Duodenal mucosa (tissue), 2 donors: ENCODE results near the gene DPH1.

Experiments
- H3K27ac ChIP-seq: one replicate; pipeline ENCODE4 v1.7.0; 2013; ENCODE audit warnings: low read depth, low read length
- H3K27me3 ChIP-seq, 2 donors: one replicate each; pipeline ENCODE4 v1.7.0; 2013; ENCODE audit warnings: low read length in 2 of 2, control low read depth in 1 of 2; ENCODE audit not compliant: insufficient read depth in 2 of 2, control insufficient read depth in 1 of 2
- H3K36me3 ChIP-seq, 2 donors: one replicate each; pipeline ENCODE4 v1.7.0; 2013; ENCODE audit warnings: low read length in 2 of 2, control low read depth in 1 of 2; ENCODE audit not compliant: insufficient read depth in 2 of 2, control insufficient read depth in 1 of 2
- H3K4me1 ChIP-seq, 2 donors: one replicate each; pipeline ENCODE4 v1.7.0; 2013; ENCODE audit warnings: low read length in 2 of 2, control low read depth in 1 of 2; ENCODE audit not compliant: insufficient read depth in 2 of 2, control insufficient read depth in 1 of 2
- H3K4me3 ChIP-seq, 2 donors: one replicate each; pipeline ENCODE4 v1.7.0; 2013; ENCODE audit warnings: low read length in 2 of 2, low read depth in 1 of 2
- H3K9ac ChIP-seq, 2 donors: one replicate each; pipeline ENCODE4 v1.7.0; 2013; ENCODE audit warnings: low read length in 2 of 2, low read depth in 1 of 2
- H3K9me3 ChIP-seq, 2 donors: one replicate each; pipeline ENCODE4 v1.7.0; 2013; ENCODE audit warnings: low read length in 2 of 2, control low read depth in 1 of 2; ENCODE audit not compliant: control insufficient read depth in 1 of 2

The DPH1 gene

GRCh38 chr17:2055292-2056205 lies 25.6 kb downstream of the DPH1 start:
- peak overlapping the region; percentile 60 to 66 for H3K4me3 ChIP-seq
- H3K9ac ChIP-seq, result peak overlapping the region; percentile 16 to 59
- peaks cover 19 to 31% of the 10 kb centered on the region in 2 donors for H3K27me3 ChIP-seq
- H3K9me3 ChIP-seq, result no peaks in the 10 kb centered on the region
- peaks cover 14 to 27% of the 10 kb centered on the region in 2 donors for H3K4me1 ChIP-seq
- peaks cover 0 to 3% of the 10 kb centered on the region in 2 donors for H3K36me3 ChIP-seq
- peak overlapping the region; percentile 77 for H3K27ac ChIP-seq

GRCh38 chr17:2056206-2057174 lies 26.5 kb downstream of the DPH1 start:
- Histone ChIP-seq H3K4me1 (peaks cover 20 to 35% of the 10 kb centered on the region in 2 donors), H3K36me3 (peaks cover 0 to 12% of the 10 kb centered on the region in 2 donors), H3K9ac (peak overlapping the region; percentile 16 to 59), H3K4me3 (peak overlapping the region; percentile 47 to 66), H3K27me3 (peaks cover 19 to 28% of the 10 kb centered on the region in 2 donors), H3K27ac (peak overlapping the region; percentile 70), H3K9me3 (no peaks in the 10 kb centered on the region)

- Histone ChIP-seq H3K27ac (no peak overlapping the region), H3K9me3 (no peaks in the 10 kb centered on the region), H3K9ac (peak overlapping the region in 1 of 2 donors; percentile 18), H3K4me3 (peak overlapping the region in 1 of 2 donors; percentile 66), H3K36me3 (peaks cover 0 to 14% of the 10 kb centered on the region in 2 donors), H3K4me1 (peaks cover 20 to 39% of the 10 kb centered on the region in 2 donors), H3K27me3 (peaks cover 19 to 21% of the 10 kb centered on the region in 2 donors)
Measured at GRCh38 chr17:2057175-2057759, 27.3 kb downstream of the DPH1 start.

- Histone ChIP-seq H3K27me3 (peaks cover 18 to 21% of the 10 kb centered on the region in 2 donors), H3K9ac (peak overlapping the region in 1 of 2 donors; percentile 57), H3K4me3 (peak overlapping the region; percentile 22 to 65), H3K4me1 (peaks cover 20 to 46% of the 10 kb centered on the region in 2 donors), H3K9me3 (no peaks in the 10 kb centered on the region), H3K36me3 (peaks cover 0 to 14% of the 10 kb centered on the region in 2 donors), H3K27ac (peak overlapping the region; percentile 73)
Measured at GRCh38 chr17:2057760-2058585, 28.0 kb downstream of the DPH1 start.

GRCh38 chr17:2058586-2059546 lies 28.9 kb downstream of the DPH1 start:
- Histone ChIP-seq H3K27me3 (peaks cover 12 to 21% of the 10 kb centered on the region in 2 donors), H3K4me1 (peaks cover 19 to 48% of the 10 kb centered on the region in 2 donors), H3K27ac (peak overlapping the region; percentile 75), H3K9me3 (no peaks in the 10 kb centered on the region), H3K4me3 (peak overlapping the region; percentile 27 to 65), H3K9ac (peak overlapping the region in 1 of 2 donors; percentile 57), H3K36me3 (peaks cover 0 to 14% of the 10 kb centered on the region in 2 donors)

GRCh38 chr17:2059547-2060384 lies 29.8 kb downstream of the DPH1 start:
- Histone ChIP-seq H3K27ac (peak overlapping the region; percentile 75), H3K9me3 (no peaks in the 10 kb centered on the region), H3K4me3 (peak overlapping the region; percentile 27 to 36), H3K36me3 (peaks cover 0 to 21% of the 10 kb centered on the region in 2 donors), H3K4me1 (peaks cover 22 to 45% of the 10 kb centered on the region in 2 donors), H3K27me3 (peaks cover 7 to 14% of the 10 kb centered on the region in 2 donors), H3K9ac (peak overlapping the region in 1 of 2 donors; percentile 54)

GRCh38 chr17:2060385-2060658 lies 30.4 kb downstream of the DPH1 start:
- H3K9ac ChIP-seq, result peak overlapping the region; percentile 23 to 54
- peak overlapping the region in 1 of 2 donors; percentile 36 for H3K4me3 ChIP-seq
- H3K4me1 ChIP-seq, result peaks cover 23 to 50% of the 10 kb centered on the region in 2 donors

More at GRCh38 chr17:2060385-2060658, 30.4 kb downstream of the DPH1 start:
- Histone ChIP-seq H3K27me3 (peaks cover 7 to 14% of the 10 kb centered on the region in 2 donors), H3K27ac (peak overlapping the region; percentile 75), H3K9me3 (no peaks in the 10 kb centered on the region), H3K36me3 (peaks cover 0 to 24% of the 10 kb centered on the region in 2 donors)
